Hepatocyte (in vitro differentiated cells): ENCODE measurements around the gene NOS3. TPM values are rescaled to one million over a fixed set of nuclear protein-coding genes. Genes with fewer than 3 reads are reported as not detected.

Source experiments
- DNase-seq: peaks from one replicate; pipeline ENCODE4 v3.0.0-alpha.2; 2016; ENCODE audit warnings: low spot score
- H2AFZ ChIP-seq: fragments of 200-600 bp; sonication (generic); 2 replicates; pipeline ENCODE4 v1.6.0; 2016; ENCODE audit warnings: antibody characterized with exemption, mild to moderate bottlenecking
- H3K27ac ChIP-seq: fragments of 200-600 bp; sonication (generic); 2 replicates; pipeline ENCODE4 v1.5.1; 2016; ENCODE audit warnings: mild to moderate bottlenecking
- H3K27me3 ChIP-seq: fragments of 200-600 bp; sonication (generic); 2 replicates; pipeline ENCODE4 v1.6.1; 2016
- H3K36me3 ChIP-seq: fragments of 200-600 bp; sonication (generic); replicated peaks from 2 replicates; pipeline ENCODE4 v1.5.1; 2016; ENCODE audit warnings: low read depth; ENCODE audit not compliant: insufficient read depth
- H3K4me1 ChIP-seq: fragments of 200-600 bp; sonication (generic); 2 replicates; pipeline ENCODE4 v1.5.1; 2016; ENCODE audit warnings: mild to moderate bottlenecking, moderate library complexity; ENCODE audit not compliant: insufficient read depth
- H3K4me2 ChIP-seq: fragments of 200-600 bp; sonication (generic); 2 replicates; pipeline ENCODE4 v1.6.0; 2016
- H3K4me3 ChIP-seq: fragments of 200-600 bp; sonication (generic); 2 replicates; pipeline ENCODE4 v1.5.1; 2016; ENCODE audit warnings: mild to moderate bottlenecking
- H3K79me2 ChIP-seq: fragments of 200-600 bp; sonication (generic); 2 replicates; pipeline ENCODE4 v1.6.0; 2017; ENCODE audit warnings: mild to moderate bottlenecking
- H3K9me2 ChIP-seq: fragments of 200-600 bp; sonication (generic); replicated peaks from 2 replicates; pipeline ENCODE4 v1.6.0; 2017; ENCODE audit warnings: mild to moderate bottlenecking; ENCODE audit not compliant: insufficient read depth
- H3K9me3 ChIP-seq: fragments of 200-600 bp; sonication (generic); 2 replicates; pipeline ENCODE4 v1.5.1; 2016; ENCODE audit warnings: low read depth, mild to moderate bottlenecking
- H4K20me1 ChIP-seq: fragments of 200-600 bp; sonication (generic); 2 replicates; pipeline ENCODE4 v1.6.0; 2016; ENCODE audit warnings: mild to moderate bottlenecking; ENCODE audit not compliant: insufficient read depth, poor library complexity, severe bottlenecking
- EZH2 ChIP-seq: fragments of 200-600 bp; sonication (generic); IDR thresholded peaks from 2 replicates; pipeline ENCODE4 v1.6.1; 2016; ENCODE audit warnings: antibody characterized with exemption, mild to moderate bottlenecking, borderline replicate concordance
- EZH2phosphoT487 ChIP-seq: fragments of 200-600 bp; sonication (generic); IDR thresholded peaks from one replicate; pipeline ENCODE4 v1.6.1; 2018; ENCODE audit warnings: antibody characterized with exemption, mild to moderate bottlenecking, low read depth, moderate library complexity; ENCODE audit not compliant: unreplicated experiment, severe bottlenecking
- WGBS: methylation state at CpG from one replicate; pipeline ENCODE4 v1.1.6; 2016; ENCODE audit warnings: low lambda C conversion rate; ENCODE audit errors: missing lambda C conversion rate; 5-methylcytosine and 5-hydroxymethylcytosine counted together
- polyA plus RNA-seq: library from polyadenylated mRNA; unstranded; fragments of >200 nt; fragmentation: Nextera tagmentation; extraction: Ambion mirVana; gene quantifications from 2 replicates; pipeline ENCODE4 v1.2.1, GENCODE V29; 2016
- total RNA-seq: library from RNA; depleted of rRNA; stranded (reverse); fragments of >200 nt; gene quantifications from 2 replicates; pipeline ENCODE4 v1.2.3, GENCODE V29; 2014
- TF ChIP-seq, protein P1 (sequence below): fragments of 200-600 bp; sonication (generic); IDR thresholded peaks from 2 replicates; pipeline ENCODE4 v1.5.1; 2016; ENCODE audit warnings: antibody characterized with exemption, mild to moderate bottlenecking; ENCODE audit not compliant: poor library complexity

The NOS3 gene
- total and polyA plus RNA-seq, 2 experiments from 2014 or later, result 9.8 to 17.4 TPM

- H3K79me2 ChIP-seq, result no peaks in the 10 kb centered on the region
- H3K9me2 ChIP-seq, result no peaks in the 10 kb centered on the region
- peaks cover 19% of the 10 kb centered on the region for H3K4me1 ChIP-seq
- TF ChIP-seq EZH2, result no peak
- TF ChIP-seq EZH2phosphoT487, result no peak
- TF ChIP-seq, protein P1, sequence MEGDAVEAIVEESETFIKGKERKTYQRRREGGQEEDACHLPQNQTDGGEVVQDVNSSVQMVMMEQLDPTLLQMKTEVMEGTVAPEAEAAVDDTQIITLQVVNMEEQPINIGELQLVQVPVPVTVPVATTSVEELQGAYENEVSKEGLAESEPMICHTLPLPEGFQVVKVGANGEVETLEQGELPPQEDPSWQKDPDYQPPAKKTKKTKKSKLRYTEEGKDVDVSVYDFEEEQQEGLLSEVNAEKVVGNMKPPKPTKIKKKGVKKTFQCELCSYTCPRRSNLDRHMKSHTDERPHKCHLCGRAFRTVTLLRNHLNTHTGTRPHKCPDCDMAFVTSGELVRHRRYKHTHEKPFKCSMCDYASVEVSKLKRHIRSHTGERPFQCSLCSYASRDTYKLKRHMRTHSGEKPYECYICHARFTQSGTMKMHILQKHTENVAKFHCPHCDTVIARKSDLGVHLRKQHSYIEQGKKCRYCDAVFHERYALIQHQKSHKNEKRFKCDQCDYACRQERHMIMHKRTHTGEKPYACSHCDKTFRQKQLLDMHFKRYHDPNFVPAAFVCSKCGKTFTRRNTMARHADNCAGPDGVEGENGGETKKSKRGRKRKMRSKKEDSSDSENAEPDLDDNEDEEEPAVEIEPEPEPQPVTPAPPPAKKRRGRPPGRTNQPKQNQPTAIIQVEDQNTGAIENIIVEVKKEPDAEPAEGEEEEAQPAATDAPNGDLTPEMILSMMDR, result no peak
- WGBS, result 55% methylated on average over 16 of the region's 19 CpGs
- no peaks in the 10 kb centered on the region for H3K27me3 ChIP-seq
- H3K36me3 ChIP-seq, result no peaks in the 10 kb centered on the region
- H4K20me1 ChIP-seq, result no peaks in the 10 kb centered on the region
- no peaks in the 10 kb centered on the region for H3K9me3 ChIP-seq
- no peak overlapping the region for H3K4me3 ChIP-seq
- H3K27ac ChIP-seq, result peak overlapping the region; percentile 45
- H2AFZ ChIP-seq, result no peak overlapping the region
- H3K4me2 ChIP-seq, result peak overlapping the region; percentile 29
- DNase-seq, result peak; percentile 23
These were observed 45.5 kb upstream of the NOS3 start for GRCh38 chr7:150945171-150945852.

DNA sequence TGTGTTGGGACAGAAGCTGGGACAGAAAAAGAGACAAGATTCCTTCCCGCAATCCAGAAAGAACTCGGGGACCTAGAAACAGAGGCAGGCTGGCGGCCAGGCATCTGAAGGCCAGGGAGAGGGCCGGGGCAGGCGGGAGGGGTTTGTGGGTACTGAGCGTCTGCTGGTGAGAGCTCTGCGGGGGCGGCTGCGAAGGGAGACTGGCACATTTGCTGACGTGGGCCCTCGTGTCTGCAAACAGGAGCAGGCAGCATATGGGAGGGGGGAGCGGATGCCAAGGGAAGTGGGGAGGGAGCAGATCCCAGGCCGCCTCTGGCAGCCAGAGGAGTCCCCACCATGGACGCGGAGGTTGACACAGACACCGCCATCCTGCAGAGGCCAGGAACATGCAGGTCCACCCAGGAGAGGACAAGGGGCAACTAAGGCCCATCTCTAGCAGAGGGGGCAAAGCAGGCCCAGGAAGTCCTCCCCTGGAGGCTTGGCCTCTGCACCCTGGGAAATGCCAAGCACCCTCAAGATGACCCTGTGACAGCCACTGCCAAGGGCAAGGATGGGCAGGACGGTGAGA is 44.9 kb upstream of the NOS3 start:
- H2AFZ ChIP-seq, result no peak overlapping the region
- H3K79me2 ChIP-seq, result no peaks in the 10 kb centered on the region
- TF ChIP-seq, protein P1, result no peak
- TF ChIP-seq EZH2phosphoT487 (no peak), EZH2 (no peak)
- whole genome bisulfite sequencing, result 83% methylated on average over 15 of the region's 17 CpGs
- peak; percentile 17 for DNase-seq
- no peaks in the 10 kb centered on the region for H3K36me3 ChIP-seq
- H3K27me3 ChIP-seq, result no peaks in the 10 kb centered on the region
- no peak overlapping the region for H3K4me3 ChIP-seq
- no peaks in the 10 kb centered on the region for H4K20me1 ChIP-seq
- peaks cover 19% of the 10 kb centered on the region for H3K4me1 ChIP-seq
- H3K9me2 ChIP-seq, result no peaks in the 10 kb centered on the region
- no peaks in the 10 kb centered on the region for H3K9me3 ChIP-seq
- peak overlapping the region; percentile 29 for H3K4me2 ChIP-seq
- H3K27ac ChIP-seq, result peak overlapping the region; percentile 45

- Histone ChIP-seq H3K9me3 (no peaks in the 10 kb centered on the region), H4K20me1 (no peaks in the 10 kb centered on the region), H3K79me2 (no peaks in the 10 kb centered on the region), H2AFZ (no peak overlapping the region), H3K27ac (no peak overlapping the region), H3K4me1 (peaks cover 19% of the 10 kb centered on the region), H3K9me2 (no peaks in the 10 kb centered on the region), H3K27me3 (no peaks in the 10 kb centered on the region), H3K36me3 (no peaks in the 10 kb centered on the region), H3K4me2 (peak overlapping the region; percentile 60), H3K4me3 (no peak overlapping the region)
- no peak for DNase-seq
- TF ChIP-seq, protein P1, result no peak
- 91% methylated on average over 19 of the region's 27 CpGs for WGBS
These were observed 44.2 kb upstream of the NOS3 start for GRCh38 chr7:150946421-150947240.
